H1 (cell line): Measurements from ENCODE around the gene CYB561A3. TPM values are rescaled to one million over a fixed set of nuclear protein-coding genes. Genes with fewer than 3 reads are reported as not detected.

Experiments used
- CTCF ChIA-PET: fragments of 300-600 bp; sonication (Branson Sonifier 250); formaldehyde crosslinking; loops from one replicate; lab custom pipeline; 2021; ENCODE audit not compliant: partially characterized antibody; lab: Charles Lee
- POLR2A ChIA-PET: fragments of 300-600 bp; sonication (Branson Sonifier 250); formaldehyde crosslinking; loops from one replicate; lab custom pipeline; 2021; ENCODE audit warnings: inconsistent platforms; ENCODE audit not compliant: partially characterized antibody; lab: Charles Lee
- DNase-seq, 2 experiments: peaks; one replicate each; pipeline versions ENCODE4 v3.0.0 to v3.0.0-alpha.2; 2010 to 2022; ENCODE audit warnings: low spot score in 2 of 2, low read depth in 1 of 2, mixed read lengths in 1 of 2
- FAIRE-seq: peaks from 2 replicates; lab custom pipeline; 2011; peaks lifted over from hg19 to GRCh38; lab: Jason Lieb, UNC
- H2AFZ ChIP-seq: 2 replicates; pipeline ENCODE4 v1.8.1; 2012; ENCODE audit warnings: low read length, inconsistent platforms
- H2AK5ac ChIP-seq: 2 replicates; pipeline ENCODE4 v1.6.1; 2013; ENCODE audit warnings: low read depth, low read length
- H2BK120ac ChIP-seq: replicated peaks from 2 replicates; pipeline ENCODE3; 2013; ENCODE audit warnings: low read depth, low read length, inconsistent platforms
- H2BK12ac ChIP-seq: 2 replicates; pipeline ENCODE4 v1.6.1; 2013; ENCODE audit warnings: low read depth, low read length
- H2BK15ac ChIP-seq: 2 replicates; pipeline ENCODE4 v1.6.1; 2013; ENCODE audit warnings: low read length
- H2BK20ac ChIP-seq: 2 replicates; pipeline ENCODE4 v1.6.1; 2013; ENCODE audit warnings: low read length
- H2BK5ac ChIP-seq: 2 replicates; pipeline ENCODE4 v1.6.1; 2013; ENCODE audit warnings: low read depth, low read length
- H3K14ac ChIP-seq: 2 replicates; pipeline ENCODE4 v1.6.1; 2013; ENCODE audit warnings: inconsistent platforms; ENCODE audit not compliant: insufficient read length
- H3K18ac ChIP-seq: 2 replicates; pipeline ENCODE4 v1.6.1; 2013; ENCODE audit warnings: low read length; ENCODE audit errors: extremely low read depth
- H3K23ac ChIP-seq: 2 replicates; pipeline ENCODE4 v1.6.1; 2013; ENCODE audit warnings: inconsistent platforms; ENCODE audit not compliant: insufficient read length
- H3K23me2 ChIP-seq: 2 replicates; pipeline ENCODE4 v1.6.1; 2013; ENCODE audit warnings: low read depth, low read length
- H3K27ac ChIP-seq: 2 replicates; pipeline ENCODE4 v1.6.1; 2011; ENCODE audit warnings: low read depth, low read length, inconsistent platforms
- H3K27me3 ChIP-seq, 4 experiments: replicated peaks in 1 of 4; 1 replicate in 1 of 4; 2 replicates in 3 of 4; pipeline versions ENCODE4 v1.6.1 to v1.8.1; 2011 to 2013; ENCODE audit warnings: low read length in 3 of 4, mild to moderate bottlenecking in 3 of 4, inconsistent platforms in 2 of 4, mixed read lengths in 2 of 4, moderate library complexity in 1 of 4; ENCODE audit not compliant: control insufficient read depth in 3 of 4, insufficient read depth in 3 of 4; ENCODE audit errors: extremely low read depth in 1 of 4
- H3K36me3 ChIP-seq, 4 experiments: 2 replicates each; pipeline versions ENCODE4 v1.6.1 to v1.8.1; 2011 to 2013; ENCODE audit warnings: mild to moderate bottlenecking in 4 of 4, low read length in 3 of 4, moderate library complexity in 2 of 4, control low read depth in 1 of 4, inconsistent platforms in 1 of 4; ENCODE audit not compliant: insufficient read depth in 4 of 4, control insufficient read depth in 2 of 4
- H3K4ac ChIP-seq: replicated peaks from 2 replicates; pipeline ENCODE3; 2013; ENCODE audit warnings: low read length, low read depth, mixed read lengths, inconsistent platforms; ENCODE audit not compliant: insufficient read length
- H3K4me1 ChIP-seq, 4 experiments: replicated peaks in 1 of 4; 1 replicate in 1 of 4; 2 replicates in 3 of 4; pipeline versions ENCODE4 v1.6.1 to v1.8.1; 2011 to 2013; ENCODE audit warnings: low read length in 3 of 4, inconsistent platforms in 2 of 4, mixed read lengths in 1 of 4; ENCODE audit not compliant: insufficient read depth in 4 of 4, control insufficient read depth in 3 of 4
- H3K4me2 ChIP-seq, 2 experiments: 2 replicates each; pipeline versions ENCODE4 v1.6.1 to v1.8.1; 2011 to 2013; ENCODE audit warnings: low read depth in 2 of 2, low read length in 2 of 2, control low read depth in 1 of 2, inconsistent platforms in 1 of 2, mild to moderate bottlenecking in 1 of 2; ENCODE audit not compliant: insufficient read depth in 1 of 2
- H3K4me3 ChIP-seq, 4 experiments: fragments of 200-600, 300-600 bp in 1 of 4; sonication (generic), shearing (Covaris generic), sonication (Bioruptor Twin) in 1 of 4; 2 replicates each; pipeline versions ENCODE4 v1.5.1 to v1.8.1; 2011 to 2016; ENCODE audit warnings: low read length in 4 of 4, low read depth in 3 of 4, control low read depth in 2 of 4, inconsistent platforms in 2 of 4, mild to moderate bottlenecking in 2 of 4, mixed read lengths in 1 of 4, moderate library complexity in 1 of 4; ENCODE audit not compliant: insufficient read depth in 2 of 4; ENCODE audit errors: extremely low read depth in 1 of 4
- H3K56ac ChIP-seq: replicated peaks from 2 replicates; pipeline ENCODE3; 2013; ENCODE audit warnings: low read depth, mild to moderate bottlenecking, mixed read lengths, low read length, inconsistent platforms; ENCODE audit not compliant: insufficient read length
- H3K79me1 ChIP-seq: 2 replicates; pipeline ENCODE4 v1.6.1; 2013; ENCODE audit warnings: low read depth, low read length, control low read depth
- H3K79me2 ChIP-seq, 2 experiments: 2 replicates each; pipeline versions ENCODE4 v1.6.1 to v1.8.1; 2012 to 2013; ENCODE audit warnings: low read length in 2 of 2, mild to moderate bottlenecking in 2 of 2, inconsistent platforms in 1 of 2; ENCODE audit not compliant: insufficient read depth in 2 of 2, control insufficient read depth in 1 of 2
- H3K9ac ChIP-seq, 4 experiments: replicated peaks in 1 of 4; 1 replicate in 1 of 4; 2 replicates in 3 of 4; pipeline versions ENCODE4 v1.6.1 to v1.8.1; 2011 to 2013; ENCODE audit warnings: low read depth in 3 of 4, low read length in 3 of 4, control low read depth in 2 of 4, mild to moderate bottlenecking in 2 of 4, moderate library complexity in 2 of 4, inconsistent platforms in 1 of 4; ENCODE audit errors: extremely low read depth in 1 of 4
- H3K9me3 ChIP-seq, 2 experiments: 2 replicates each; pipeline versions ENCODE4 v1.6.1 to v1.8.1; 2012 to 2013; ENCODE audit warnings: mild to moderate bottlenecking in 2 of 2, moderate library complexity in 2 of 2, control low read depth in 1 of 2, inconsistent platforms in 1 of 2, low read depth in 1 of 2, low read length in 1 of 2, mixed read lengths in 1 of 2; ENCODE audit not compliant: insufficient read depth in 2 of 2
- H4K20me1 ChIP-seq, 2 experiments: replicated peaks in 1 of 2; 2 replicates each; pipeline versions ENCODE3 to v1.8.1; 2011 to 2013; ENCODE audit warnings: inconsistent platforms in 2 of 2, low read length in 2 of 2, mild to moderate bottlenecking in 1 of 2; ENCODE audit not compliant: insufficient read depth in 2 of 2, control insufficient read depth in 1 of 2
- H4K5ac ChIP-seq: 2 replicates; pipeline ENCODE4 v1.6.1; 2013; ENCODE audit warnings: low read length, low read depth, mixed read lengths, inconsistent platforms; ENCODE audit not compliant: insufficient read length
- H4K8ac ChIP-seq: 2 replicates; pipeline ENCODE4 v1.8.0; 2013; ENCODE audit warnings: mild to moderate bottlenecking, moderate library complexity, low read length, inconsistent platforms; ENCODE audit not compliant: insufficient read depth; ENCODE audit errors: extremely low read depth
- H4K91ac ChIP-seq: replicated peaks from 2 replicates; pipeline ENCODE3; 2013; ENCODE audit warnings: low read length, mixed read lengths, inconsistent platforms; ENCODE audit not compliant: insufficient read length
- CEBPB ChIP-seq: IDR thresholded peaks from 2 replicates; pipeline ENCODE4 v1.6.1; 2012; ENCODE audit warnings: low read depth, low read length
- CREB1 ChIP-seq: IDR thresholded peaks from 2 replicates; pipeline ENCODE4 v1.6.1; 2012; ENCODE audit warnings: inconsistent platforms
- CTCF ChIP-seq, 3 experiments: IDR thresholded peaks; 1 replicate in 2 of 3; 2 replicates in 1 of 3; pipeline versions ENCODE4 v1.5.1 to v1.6.1; 2011; ENCODE audit warnings: low read length in 3 of 3, mild to moderate bottlenecking in 3 of 3, inconsistent platforms in 2 of 3, low read depth in 1 of 3, moderate library complexity in 1 of 3; ENCODE audit not compliant: insufficient read depth in 1 of 3; ENCODE audit errors: control extremely low read depth in 1 of 3
- FOSL1 ChIP-seq: IDR thresholded peaks from 2 replicates; pipeline ENCODE4 v1.6.1; 2011; ENCODE audit warnings: mild to moderate bottlenecking, low read depth, low read length, moderate library complexity; ENCODE audit not compliant: insufficient read depth
- HDAC6 ChIP-seq: IDR thresholded peaks from one replicate; pipeline ENCODE4 v1.7.1; 2012; ENCODE audit warnings: low read depth, mild to moderate bottlenecking, inconsistent platforms, low read length, moderate library complexity
- RFX5 ChIP-seq: IDR thresholded peaks from 2 replicates; pipeline ENCODE4 v1.6.1; 2011; ENCODE audit warnings: low read depth, low read length, improper control_type of control experiment, borderline replicate concordance
- RXRA ChIP-seq: IDR thresholded peaks from 2 replicates; pipeline ENCODE4 v1.6.1; 2011; ENCODE audit warnings: low read depth, mild to moderate bottlenecking, low read length, moderate library complexity; ENCODE audit not compliant: insufficient read depth
- SRF ChIP-seq: IDR thresholded peaks from 2 replicates; pipeline ENCODE4 v1.6.1; 2011; ENCODE audit warnings: mild to moderate bottlenecking, low read depth, low read length, moderate library complexity
- YY1 ChIP-seq: IDR thresholded peaks from 2 replicates; pipeline ENCODE4 v1.6.1; 2011; ENCODE audit warnings: low read depth, mild to moderate bottlenecking, low read length
- WGBS, 2 experiments: shearing (Covaris generic) in 1 of 2; methylation state at CpG; one replicate each; pipeline versions ENCODE4 v1.1.6 to v1.1.7; 2013 to 2015; ENCODE audit warnings: low lambda C conversion rate in 2 of 2, mixed read lengths in 2 of 2, inconsistent platforms in 1 of 2, low coverage in 1 of 2, missing lambda C conversion rate in 1 of 2; ENCODE audit not compliant: insufficient replicate concordance in 2 of 2, insufficient coverage in 1 of 2, insufficient read length in 1 of 2; ENCODE audit errors: extremely low coverage in 1 of 2, missing lambda C conversion rate in 1 of 2; 5-methylcytosine and 5-hydroxymethylcytosine counted together
- polyA plus RNA-seq, 7 experiments: library from polyadenylated mRNA; depleted of rRNA in 3 of 7; stranded (reverse) in 5 of 7; unstranded in 2 of 7; fragments of >200 nt in 5 of 7; fragments of 200-250 nt in 2 of 7; gene quantifications; 1 replicate in 5 of 7; 2 replicates in 1 of 7; 4 replicates in 1 of 7; pipeline versions ENCODE4 v1.2.1 to v1.2.3, GENCODE V29; 2011 to 2013; ENCODE audit warnings: missing spikeins in 2 of 7, mixed read lengths in 2 of 7
- total RNA-seq: library from RNA; stranded (reverse); fragmentation: NEBNext Ultra II Directional; extraction: Animal tissue kit (Norgen Biotek cat#: 25700); gene quantifications from 2 replicates; pipeline ENCODE4 v1.2.1, GENCODE V29; 2021

CYB561A3 gene
- total and polyA plus RNA-seq, 2 of the 8 experiments (the other 6 are each of a cell fraction or from before 2014, with no cell fraction given): 29.6 to 41.2 TPM

GRCh38 chr11:61338783-61339489 is 22.7 kb downstream of the CYB561A3 start:
- DNase-seq: no peak
- ChIA-PET CTCF (interaction anchor here (1.0 to 10.1 kb wide), 5 partner anchors 8 to 300 kb away, joined by 3 to 290 read pairs (median 80); partner anchors contain the start of genes CYB561A3, TMEM138 and TMEM216), POLR2A (interaction anchor here (0.7 to 39.7 kb wide), 5 partner anchors 9 to 72 kb away, joined by 3 to 1106 read pairs (median 4); partner anchors contain the start of genes CYB561A3, TMEM138 and TMEM216)
- no peak overlapping the region for H3K4ac ChIP-seq
- H3K4me3 ChIP-seq: no peak overlapping the region
- no peak overlapping the region for H2BK20ac ChIP-seq
- no peak overlapping the region for H3K23ac ChIP-seq
- peaks cover 0 to 2% of the 10 kb centered on the region in 2 experiments; a peak in 1 of 4 replicates for H3K79me2 ChIP-seq
- no peaks in the 10 kb centered on the region for H3K27me3 ChIP-seq
- peaks cover 0 to 13% (median 4%) of the 10 kb centered on the region in 4 experiments; a peak in 4 of 8 replicates for H3K36me3 ChIP-seq
- H2BK15ac ChIP-seq: no peak overlapping the region
- FAIRE-seq: no peak
- H3K27ac ChIP-seq: no peak overlapping the region
- H2AFZ ChIP-seq: no peak overlapping the region
- H3K9ac ChIP-seq: no peak overlapping the region
- TF ChIP-seq CREB1: no peak
- TF ChIP-seq RFX5: no peak
- TF ChIP-seq RXRA: no peak
- TF ChIP-seq YY1: no peak
- TF ChIP-seq FOSL1: no peak
- no peak for TF ChIP-seq HDAC6
- TF ChIP-seq CEBPB: no peak
- no peak for TF ChIP-seq CTCF (IDR thresholded peaks at IDR 0.05; ENCODE audit: control extremely low read depth in 1 of 3, insufficient read depth in 1 of 3, low read depth in 1 of 3, low read length in 3 of 3)
- no peak for TF ChIP-seq SRF
- 95% methylated on average over 25 of the region's 26 CpGs; no CpG with 5 or more reads in 1 of the 2 experiments for WGBS, 2 experiments
- H2BK120ac ChIP-seq: no peak overlapping the region
- no peak overlapping the region for H3K14ac ChIP-seq
- H3K4me2 ChIP-seq: no peak overlapping the region
- no peak overlapping the region; the same call in 1 of the 2 replicates for H4K8ac ChIP-seq
- H3K4me1 ChIP-seq: peaks cover 3 to 8% (median 3%) of the 10 kb centered on the region in 4 experiments
- no peaks in the 10 kb centered on the region for H4K20me1 ChIP-seq
- no peak overlapping the region for H2BK5ac ChIP-seq
- H2BK12ac ChIP-seq: no peak overlapping the region
- H3K56ac ChIP-seq: no peak overlapping the region
- H3K79me1 ChIP-seq: 0 out of 2 replicates have a peak, but pooled peaks cover 4% of the 10 kb centered on the region
- no peak overlapping the region for H4K91ac ChIP-seq
- H3K18ac ChIP-seq: no peak overlapping the region
- H3K9me3 ChIP-seq: no peaks in the 10 kb centered on the region
- no peaks in the 10 kb centered on the region for H3K23me2 ChIP-seq
- no peak overlapping the region for H4K5ac ChIP-seq
- H2AK5ac ChIP-seq: no peak overlapping the region
